ENCODE results near the gene CHP2.

- no peak for TF ChIP-seq HIVEP1 (CRISPR knock-in tag; IDR thresholded peaks at IDR 0.05)
- TF ChIP-seq ZBTB25 (CRISPR knock-in tag; IDR thresholded peaks at IDR 0.05) = no peak
- TF ChIP-seq CTCF (CRISPR knock-in tag; IDR thresholded peaks at IDR 0.05) = no peak
- TF ChIP-seq LCORL (IDR thresholded peaks at IDR 0.05) = no peak
- no peak for TF ChIP-seq LCORL (CRISPR knock-in tag; IDR thresholded peaks at IDR 0.05)
- TF ChIP-seq MAFF (IDR thresholded peaks at IDR 0.05; ENCODE audit: low read depth, low read length) = no peak
- no peak for TF ChIP-seq CAMTA2 (CRISPR knock-in tag; IDR thresholded peaks at IDR 0.05; ENCODE audit: borderline replicate concordance)
- no peak for TF ChIP-seq TOE1 (CRISPR knock-in tag; IDR thresholded peaks at IDR 0.05)
- TF ChIP-seq ZNF784 (CRISPR knock-in tag; IDR thresholded peaks at IDR 0.05; ENCODE audit: borderline replicate concordance) = no peak
- TF ChIP-seq ZNF274 (CRISPR knock-in tag; IDR thresholded peaks at IDR 0.05) = no peak
- TF ChIP-seq SATB2 (CRISPR knock-in tag; IDR thresholded peaks at IDR 0.05) = no peak
- TF ChIP-seq PBX2 (CRISPR knock-in tag; IDR thresholded peaks at IDR 0.05) = no peak
- no peak for TF ChIP-seq GLMP (CRISPR knock-in tag; IDR thresholded peaks at IDR 0.05; ENCODE audit: borderline replicate concordance)
- no peak for TF ChIP-seq BRCA1 (CRISPR knock-in tag; IDR thresholded peaks at IDR 0.05)
Observed at GRCh38 chr16:23745263-23745662, 9.6 kb upstream of the CHP2 start.

All from HepG2 (cell line).